G401 (cell line): ENCODE measurements around the gene NOTCH2. TPM values are rescaled to one million over a fixed set of nuclear protein-coding genes. Genes with fewer than 3 reads are reported as not detected.
"Not testable (repeated sequence)": the region's sequence is repeated elsewhere in the genome, so short reads cannot be mapped to it uniquely, and the experiment has no call there.

Experiments
- DNase-seq: peaks from one replicate; pipeline ENCODE4 v3.0.0-alpha.2; 2015; ENCODE audit warnings: low spot score
- in situ Hi-C: cut with HindIII; loops from 2 replicates; pipeline ENCODE4 v1.10.0; 2016; ENCODE audit warnings: low sequenced_read_pairs, mixed read lengths
- total RNA-seq: library from RNA; depleted of rRNA; stranded (reverse); fragments of >200 nt; shearing (Covaris generic); gene quantifications from 2 replicates; pipeline ENCODE4 v1.2.3, GENCODE V29; 2014; rRNA removed

The NOTCH2 gene
- total RNA-seq, result 31.9 and 58.2 TPM in 2 replicates

DNA sequence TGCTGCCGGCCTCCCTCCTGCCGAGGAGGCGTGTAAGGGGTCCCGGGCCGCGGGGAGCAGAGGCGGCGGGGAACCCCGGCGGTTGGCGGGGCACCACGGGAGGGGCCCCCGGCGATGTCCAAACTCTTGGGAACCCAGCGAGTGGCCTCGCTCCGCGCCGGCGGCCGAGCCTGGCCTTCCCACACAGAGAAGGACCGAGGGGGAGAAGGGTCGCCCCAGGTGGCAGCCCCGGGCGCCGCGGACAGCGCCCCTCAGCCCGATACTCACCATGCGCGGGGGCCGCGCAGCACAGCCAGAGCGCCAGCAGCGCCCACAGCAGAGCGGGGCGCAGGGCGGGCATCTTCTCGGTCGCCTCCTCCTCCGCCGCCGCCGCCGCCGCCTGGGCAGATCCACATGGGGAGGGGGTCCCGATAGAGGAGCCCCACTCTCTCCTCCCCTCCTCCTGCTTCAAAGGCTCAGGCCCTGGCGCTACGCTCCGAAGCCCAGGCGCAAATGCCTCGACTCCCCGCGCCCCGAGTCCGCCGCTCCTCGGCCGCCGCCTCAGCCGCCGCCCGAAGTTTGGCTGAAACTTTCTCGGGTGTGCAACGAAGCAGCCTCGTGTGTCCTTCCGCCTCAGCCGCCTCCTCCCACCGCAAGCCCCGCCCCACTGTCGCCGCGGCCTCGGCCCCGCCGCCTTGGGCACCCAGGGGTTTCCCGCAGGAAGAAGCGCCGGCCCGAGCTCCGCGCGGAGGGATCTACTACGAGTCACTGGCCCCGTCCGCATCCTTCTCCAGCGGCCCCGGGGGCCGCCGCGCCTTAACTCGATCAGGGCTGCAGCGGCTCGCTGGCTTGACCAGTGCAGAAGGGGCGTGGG lies at the start of gene NOTCH2:
NOTCH2 (minus strand) TSS at position 596 of the 853 bp plus-strand sequence; CDS start at position 340, 256 bp downstream.
- in situ Hi-C loops, result not testable (repeated sequence)

DNA sequence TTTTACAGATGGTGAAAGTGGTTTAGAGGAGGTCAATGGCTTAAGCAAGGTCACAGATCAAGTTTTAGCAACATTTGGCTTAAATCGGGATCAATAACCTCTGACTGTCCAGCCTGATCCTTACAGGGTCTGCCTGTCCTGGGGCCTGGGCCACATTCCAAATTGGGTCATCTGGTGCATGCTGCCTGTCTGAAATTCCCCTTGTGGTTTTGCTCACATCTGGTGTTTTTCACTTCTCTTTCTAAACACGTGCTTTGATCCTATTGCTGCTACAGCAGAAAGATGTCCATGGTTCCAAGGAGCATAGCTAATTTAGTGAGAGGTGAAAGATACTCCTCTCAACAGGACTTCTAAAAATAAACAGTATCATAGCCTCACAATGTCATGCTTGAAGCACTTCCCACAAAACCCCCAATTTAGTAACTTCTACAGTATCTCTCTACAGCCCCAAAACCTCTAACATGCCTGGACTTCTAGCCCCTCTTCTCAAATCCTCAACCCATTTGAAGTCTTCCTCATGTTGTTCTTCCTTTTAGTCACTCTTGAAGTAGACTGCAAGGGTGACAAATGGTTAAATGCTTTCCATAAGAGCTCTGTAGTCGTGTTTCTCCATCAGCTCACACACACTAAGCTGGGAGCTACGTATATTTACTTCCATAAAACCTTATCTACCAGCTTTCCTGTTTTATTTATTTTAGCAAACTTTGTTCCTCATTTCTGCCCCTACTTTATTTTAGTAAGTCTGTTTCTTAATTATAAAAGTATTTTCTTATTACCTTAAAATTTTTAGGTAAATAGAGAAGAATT lies 48.1 kb upstream of the NOTCH2 start:
- DNase-seq, in situ Hi-C loops: not testable (repeated sequence)

More for the DNA sequence above, at the start of gene NOTCH2:
- DNase-seq, result peak; percentile 0

DNA sequence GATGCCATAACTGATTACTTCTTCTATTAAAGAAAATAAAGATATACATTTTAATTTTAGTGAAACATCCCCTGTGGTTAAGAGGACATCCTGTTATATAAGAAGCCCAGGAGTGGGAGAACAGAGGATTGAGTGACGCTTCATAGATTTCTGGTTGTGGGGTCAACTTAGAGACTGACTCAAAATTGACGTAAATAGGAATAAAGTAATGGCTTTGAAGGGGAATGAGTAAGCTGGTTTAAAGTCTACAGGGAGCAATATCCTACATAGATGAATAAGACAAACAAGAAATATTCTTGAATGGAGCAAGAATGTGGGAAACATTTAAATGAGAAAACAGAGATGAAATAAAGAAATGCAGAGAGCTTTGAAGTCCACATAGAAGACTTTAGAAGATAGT lies 46.6 kb upstream of the NOTCH2 start:
- DNase-seq, in situ Hi-C loops: not testable (repeated sequence)

DNA sequence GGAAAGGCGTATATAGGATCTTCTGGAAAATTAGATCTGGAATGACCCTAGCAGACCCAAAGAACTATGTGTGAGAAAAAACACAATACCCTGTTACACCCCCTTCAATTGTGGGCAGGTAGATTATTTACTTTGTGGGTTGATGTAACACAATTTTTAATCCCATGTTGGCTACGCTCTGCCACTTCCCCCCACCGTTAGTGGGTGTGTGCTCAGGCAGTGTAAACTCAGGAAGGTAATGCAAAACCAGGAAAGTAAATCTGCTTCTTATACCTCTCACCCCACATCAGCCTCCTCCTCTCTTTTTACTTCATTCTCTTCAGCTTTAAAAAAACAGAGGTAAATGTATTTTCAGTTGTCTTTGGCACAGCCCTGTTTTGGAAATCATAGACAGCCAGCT lies 43.7 kb upstream of the NOTCH2 start:
- DNase-seq, in situ Hi-C loops: not testable (repeated sequence)

DNA sequence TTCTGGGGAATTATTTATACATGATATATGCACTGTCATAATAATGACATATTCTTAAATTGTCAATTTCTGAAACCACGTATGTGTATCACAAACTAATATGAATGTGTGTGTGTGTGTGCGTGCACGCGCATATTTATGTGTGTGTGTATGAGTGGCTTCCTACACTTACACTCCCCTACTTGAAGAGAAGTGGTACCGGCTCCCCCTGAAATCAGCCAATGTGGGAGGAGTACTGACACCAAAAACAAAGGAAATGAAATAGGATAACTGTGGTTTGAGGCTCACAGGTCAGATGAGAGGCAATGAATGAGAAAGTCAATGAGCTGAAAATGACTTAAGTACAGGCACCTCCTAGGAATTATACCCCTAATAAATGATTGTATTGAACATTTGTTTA lies 42.8 kb upstream of the NOTCH2 start:
- in situ Hi-C loops, DNase-seq: not testable (repeated sequence)

DNA sequence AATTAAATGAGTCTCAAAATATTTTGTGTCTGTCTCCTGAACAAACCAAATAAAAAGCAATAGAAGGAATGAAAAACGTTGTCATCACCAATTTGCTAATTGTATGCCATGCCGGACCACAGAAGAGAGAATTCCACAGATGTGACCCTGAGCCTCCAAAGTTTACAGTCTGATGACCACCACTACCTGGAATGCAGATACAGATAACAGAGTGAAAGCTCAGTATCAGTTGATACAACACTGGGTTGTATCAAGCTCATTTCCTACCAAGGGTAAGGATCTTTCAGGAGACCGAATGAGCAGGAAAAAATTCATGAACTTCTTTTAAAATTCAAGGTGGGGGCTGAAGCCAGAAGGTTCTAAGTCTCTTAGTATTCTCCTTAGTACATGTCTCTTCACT lies 42.3 kb upstream of the NOTCH2 start:
- in situ Hi-C loops, DNase-seq: not testable (repeated sequence)

DNA sequence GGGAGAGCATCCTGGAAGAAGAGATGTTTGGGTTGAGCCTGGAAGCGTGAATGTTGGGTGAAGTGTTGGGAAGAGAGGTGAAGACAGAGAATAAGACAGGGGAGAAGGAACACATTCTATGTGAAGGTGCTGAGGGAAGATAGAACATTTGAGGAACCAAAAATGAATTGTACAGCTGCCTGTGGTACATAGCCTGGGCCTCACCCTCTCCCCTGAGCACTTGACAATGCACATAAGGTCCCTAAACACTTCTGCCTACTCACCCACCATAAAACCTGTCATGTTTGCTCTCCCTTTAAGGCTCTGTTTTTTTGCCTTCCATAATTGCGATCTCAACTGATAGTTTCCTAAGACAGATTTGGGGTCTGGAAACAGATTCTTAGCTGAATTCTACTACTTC lies 41.5 kb upstream of the NOTCH2 start:
- in situ Hi-C loops, DNase-seq: not testable (repeated sequence)

DNA sequence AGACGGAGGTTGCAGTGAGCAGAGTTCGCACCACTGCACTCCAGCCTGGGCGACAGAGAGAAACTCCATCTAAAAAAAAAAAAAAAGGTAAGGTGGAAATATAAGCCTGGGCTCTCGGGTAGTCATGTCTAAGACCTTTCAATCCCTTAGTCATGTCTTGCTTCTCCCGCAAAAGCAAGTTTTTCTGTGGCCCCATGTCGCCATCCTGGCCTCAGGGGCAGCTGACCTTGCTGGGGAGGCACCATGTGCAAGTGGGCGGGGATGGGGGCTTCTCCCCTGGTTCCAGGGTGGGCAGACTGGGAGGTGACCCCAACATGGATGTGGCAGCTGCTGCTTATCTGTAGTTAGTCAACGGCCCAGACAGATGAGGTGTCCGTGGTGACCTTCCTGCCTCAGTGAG lies 40.2 kb upstream of the NOTCH2 start:
- in situ Hi-C loops, DNase-seq: not testable (repeated sequence)

DNA sequence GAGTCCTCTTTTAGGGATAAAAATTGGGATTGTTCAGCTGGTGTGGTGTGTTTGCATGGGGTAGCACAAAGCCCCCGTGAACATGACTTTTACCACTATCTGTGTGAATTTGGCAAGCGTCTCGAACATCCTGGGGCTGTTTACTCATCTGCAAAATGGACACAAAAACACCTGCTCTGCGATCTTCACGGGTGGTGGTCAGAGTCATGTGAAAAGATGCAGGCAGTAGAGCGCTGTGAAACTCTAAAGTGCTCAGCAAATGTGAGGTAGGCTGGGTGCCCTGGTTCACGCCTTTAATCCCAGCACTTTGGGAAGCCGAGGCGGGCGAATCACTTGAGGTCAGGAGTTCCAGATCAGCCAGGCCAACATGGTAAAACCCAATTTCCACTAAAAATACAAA lies 39.7 kb upstream of the NOTCH2 start:
- in situ Hi-C loops, DNase-seq: not testable (repeated sequence)

DNA sequence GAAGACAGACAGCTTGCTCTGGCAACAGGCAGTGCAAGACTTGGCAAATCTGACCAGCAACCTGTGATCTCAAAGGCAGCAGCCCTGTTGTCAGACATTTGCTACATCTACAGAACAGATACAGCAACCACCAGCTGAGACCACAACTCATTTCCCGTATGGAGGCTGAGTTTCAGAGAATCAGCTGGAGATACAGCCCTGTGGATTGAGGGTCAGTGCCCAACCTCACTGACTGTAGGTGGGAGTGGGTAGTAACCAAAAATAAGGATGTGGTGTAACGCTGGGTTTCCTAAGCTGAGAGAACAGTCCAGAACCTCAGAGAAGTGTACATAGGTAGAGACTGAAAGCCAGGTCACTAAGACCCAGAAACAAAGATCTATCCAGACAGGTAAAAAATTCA lies 35.8 kb upstream of the NOTCH2 start:
- in situ Hi-C loops, DNase-seq: not testable (repeated sequence)

DNA sequence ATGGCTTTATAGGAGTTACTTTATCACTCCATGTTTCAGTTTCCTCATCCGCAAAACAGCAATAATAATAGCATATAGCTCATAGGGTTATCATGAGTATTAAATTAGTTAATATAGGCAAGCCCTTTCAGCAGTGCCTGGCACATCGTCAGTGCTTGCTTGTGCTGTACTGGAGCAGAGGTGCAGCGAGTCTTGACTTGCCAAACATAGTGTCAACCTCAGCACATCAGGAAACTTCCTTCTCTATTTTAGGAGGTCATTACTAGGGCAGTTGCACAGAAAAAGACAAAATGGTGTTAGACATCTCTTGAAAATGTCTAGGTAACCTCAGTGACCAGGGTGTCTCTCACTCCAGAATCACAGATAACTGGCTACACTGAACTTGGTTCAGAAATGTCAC lies 34.3 kb upstream of the NOTCH2 start:
- in situ Hi-C loops, DNase-seq: not testable (repeated sequence)

DNA sequence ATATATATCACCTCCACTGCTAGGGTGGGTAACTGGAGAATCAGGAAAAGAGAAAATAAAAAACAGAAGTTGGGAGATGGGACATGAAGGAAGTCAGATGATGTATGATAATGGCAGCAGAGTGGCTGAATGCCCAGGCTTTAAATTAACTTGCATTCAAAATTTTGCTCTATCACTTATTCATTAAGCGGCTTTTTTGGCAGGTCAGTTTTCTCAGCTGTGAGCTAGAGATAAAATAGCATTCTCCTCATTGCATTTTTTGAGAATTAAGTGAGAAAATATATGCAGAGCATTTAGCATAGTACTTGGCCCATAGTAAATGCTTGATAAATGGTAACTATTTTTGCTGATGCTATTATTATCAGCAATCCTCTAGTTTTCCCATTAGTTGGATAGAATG lies 32.1 kb upstream of the NOTCH2 start:
- DNase-seq, in situ Hi-C loops: not testable (repeated sequence)

DNA sequence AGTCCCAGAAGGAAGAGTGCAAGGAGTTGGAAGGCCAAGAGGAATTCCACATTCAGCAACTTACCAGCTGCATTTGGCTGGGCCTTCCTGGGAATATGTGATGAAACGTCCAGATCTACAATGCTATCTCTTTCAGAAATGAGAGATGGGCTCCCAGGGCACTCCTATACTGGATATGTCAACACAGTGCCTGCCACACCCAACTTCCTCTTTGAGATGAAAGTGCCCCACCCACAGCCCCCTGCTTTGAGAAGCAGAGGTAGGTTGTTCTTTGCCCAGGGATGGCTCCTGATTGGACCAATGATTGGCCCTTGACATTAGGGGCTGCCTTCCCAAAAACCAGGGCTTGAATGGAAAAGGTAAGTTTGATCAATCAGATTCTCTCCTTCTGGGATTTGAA lies 31.1 kb upstream of the NOTCH2 start:
- DNase-seq, in situ Hi-C loops: not testable (repeated sequence)

DNA sequence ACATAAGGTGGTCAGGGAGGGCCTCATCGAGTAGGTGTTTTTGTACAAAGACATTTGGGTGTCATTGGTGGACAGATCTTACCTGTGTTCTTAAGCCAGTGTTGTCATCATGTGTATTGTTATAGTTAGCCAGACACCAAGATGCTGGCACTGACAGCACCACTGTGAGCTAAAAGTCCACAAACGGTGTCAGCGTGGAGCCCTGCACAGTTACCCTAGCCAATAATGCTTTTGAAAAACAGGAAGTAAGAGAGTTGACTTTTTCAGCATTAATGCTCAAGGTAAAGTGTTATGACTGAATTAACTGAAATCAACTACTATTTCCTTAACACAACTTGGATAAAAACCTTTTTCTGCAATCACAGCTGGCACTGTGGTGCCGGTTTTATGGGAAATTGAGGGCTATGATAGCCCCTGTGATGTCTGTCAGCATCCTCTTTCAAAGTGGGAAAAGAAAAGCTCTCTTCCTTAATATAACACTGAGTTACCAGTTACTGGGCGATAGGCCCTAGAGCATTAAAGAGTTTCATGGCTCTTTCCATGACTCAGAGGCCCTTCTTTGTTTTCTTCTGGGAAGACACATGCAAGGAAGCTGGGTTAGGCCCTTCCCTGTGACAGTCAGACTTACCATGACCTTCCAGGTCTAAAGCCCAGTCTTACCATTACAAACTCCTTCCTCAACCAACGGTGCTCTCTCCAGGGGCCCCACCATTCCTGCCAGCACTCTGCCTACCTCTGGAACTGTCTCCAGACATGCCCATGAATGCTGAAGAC lies 29.7 kb upstream of the NOTCH2 start:
- DNase-seq, in situ Hi-C loops: not testable (repeated sequence)

DNA sequence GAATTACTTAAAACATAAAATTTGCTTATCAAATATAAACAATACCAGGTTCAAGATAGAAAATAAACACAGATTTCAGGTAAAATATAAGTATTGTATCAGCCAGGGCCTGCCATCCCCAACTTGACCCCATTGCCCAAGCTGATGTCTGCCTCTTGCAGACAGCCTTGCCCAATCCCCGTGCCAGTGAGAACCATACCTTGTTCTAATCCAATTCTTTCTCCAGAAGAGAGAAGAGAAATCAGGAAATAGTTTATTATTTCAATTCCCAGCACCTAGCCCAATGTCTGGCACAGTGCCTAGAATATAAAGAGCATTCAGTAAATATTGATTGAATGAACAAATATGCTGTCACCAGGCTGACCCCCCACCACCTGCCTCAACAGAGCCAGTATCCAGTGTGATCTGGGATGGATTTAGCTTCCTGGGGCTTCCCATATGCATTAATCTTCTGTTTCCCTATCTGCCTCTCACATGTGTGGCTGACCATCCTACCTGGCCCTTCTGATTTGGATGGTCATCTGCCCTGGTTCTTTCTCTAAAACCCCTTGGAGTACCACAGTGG lies 27.6 kb upstream of the NOTCH2 start:
- in situ Hi-C loops, DNase-seq: not testable (repeated sequence)

DNA sequence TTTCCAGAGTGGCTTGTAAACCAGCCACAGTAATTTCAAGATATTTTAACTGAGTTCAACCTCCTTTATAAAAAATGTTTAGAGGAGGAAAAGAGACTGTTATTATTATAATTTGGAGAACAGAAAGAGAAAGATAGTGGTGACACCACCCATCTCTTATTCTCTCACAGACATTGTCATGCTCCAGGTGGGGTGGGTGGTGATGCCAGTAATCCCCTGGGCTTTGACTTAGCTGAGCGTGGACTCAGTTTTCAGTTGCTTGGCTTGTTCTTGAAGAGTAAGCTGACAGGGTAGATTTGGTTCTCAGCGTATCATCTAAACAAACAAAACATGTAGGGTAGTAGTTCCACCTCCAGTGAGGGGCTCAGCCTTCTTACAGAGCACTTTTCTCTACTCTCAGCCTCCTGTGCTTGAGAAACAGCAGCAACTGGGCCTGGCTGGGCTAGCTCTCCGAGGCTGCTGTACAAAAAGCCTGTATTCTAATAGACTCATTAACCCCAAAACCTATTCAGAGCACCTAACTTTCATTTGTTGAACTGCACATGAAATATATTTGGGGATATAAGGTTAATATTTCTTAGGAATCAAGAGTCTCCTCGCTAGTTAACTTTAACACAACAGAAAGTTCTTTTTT lies 24.2 kb upstream of the NOTCH2 start:
- DNase-seq, in situ Hi-C loops: not testable (repeated sequence)

DNA sequence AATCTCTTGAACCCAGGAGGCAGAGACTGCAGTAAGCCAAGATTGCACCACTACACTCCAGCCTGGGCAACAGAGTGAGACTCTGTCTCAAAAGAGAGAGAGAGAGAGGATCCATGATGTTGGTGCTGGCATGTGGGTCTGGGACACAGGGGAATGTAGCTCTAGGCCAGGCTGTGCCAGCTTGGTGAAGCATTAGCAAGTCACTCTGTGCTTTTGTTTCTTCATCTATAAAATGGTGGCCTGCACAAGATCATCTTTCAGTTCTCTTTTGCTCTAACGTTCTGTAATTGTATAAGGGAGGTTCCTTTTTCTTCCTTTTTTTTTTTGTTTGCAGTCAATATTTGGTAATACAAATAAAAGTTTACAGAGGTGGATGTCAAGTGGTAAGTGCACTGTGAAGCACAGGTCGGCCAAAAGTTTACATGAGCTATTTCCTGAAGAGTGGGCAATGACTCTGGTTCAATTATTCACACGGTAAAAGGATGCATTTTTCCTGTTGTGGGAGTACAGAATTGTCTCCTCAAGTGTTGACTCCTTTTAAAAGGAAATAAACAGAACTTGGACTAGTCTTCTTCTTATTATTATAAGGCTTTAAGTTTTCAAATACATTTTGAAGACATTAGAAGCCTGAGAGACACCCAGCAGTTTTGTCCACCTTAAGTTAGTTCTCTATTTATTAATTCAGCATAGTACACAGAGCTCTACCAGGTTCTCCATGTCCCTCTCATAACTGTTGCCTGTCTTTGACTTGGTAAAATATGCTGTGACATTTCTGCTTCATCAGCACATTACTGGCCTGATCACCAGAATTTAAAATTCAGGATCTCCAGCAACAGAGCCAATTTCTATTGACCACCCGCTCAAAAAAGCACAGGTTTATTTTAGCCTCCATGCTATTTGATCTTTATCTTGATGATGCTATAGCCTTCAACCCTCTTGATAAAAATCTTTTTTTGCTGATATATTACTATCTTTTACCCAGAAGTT lies 23.1 kb upstream of the NOTCH2 start:
- in situ Hi-C loops, DNase-seq: not testable (repeated sequence)
